ENCODE data around the gene LRBA. TPM values are rescaled to one million over a fixed set of nuclear protein-coding genes. Genes with fewer than 3 reads are reported as not detected.

The LRBA gene
- total and polyA plus RNA-seq, 2 donors (not counting 3 experiments of a cell fraction or from before 2014, with no cell fraction given), result 18.0 to 35.1 TPM

- Histone ChIP-seq H3K4me3 (replicated peaks in 1 of 3; ENCODE audit: insufficient read depth in 1 of 3, low read depth in 1 of 3, low read length in 3 of 3) (no peak overlapping the region), H3K9ac (replicated peaks; ENCODE audit: extremely low read depth, insufficient read depth, low read length) (no peak overlapping the region), H4K20me1 (replicated peaks; ENCODE audit: control insufficient read depth, extremely low read depth, insufficient read depth, low read length) (no peaks in the 10 kb centered on the region), H3K79me2 (ENCODE audit: control insufficient read depth, insufficient read depth, low read length) (no peaks in the 10 kb centered on the region), H3K36me3 (ENCODE audit: control insufficient read depth in 2 of 2, extremely low read depth in 1 of 2, insufficient read depth in 2 of 2, low read length in 2 of 2) (no peaks in the 10 kb centered on the region), H2AFZ (ENCODE audit: low read depth, low read length) (no peak overlapping the region), H3K9me1 (replicated peaks; ENCODE audit: control insufficient read depth, extremely low read depth, insufficient read depth, low read length) (no peaks in the 10 kb centered on the region), H3K27me3 (ENCODE audit: control insufficient read depth in 2 of 2, insufficient read depth in 2 of 2, low read length in 2 of 2) (no peaks in the 10 kb centered on the region), H3K9me3 (replicated peaks; ENCODE audit: control insufficient read depth, insufficient read depth, low read length) (no peaks in the 10 kb centered on the region), H3K4me2 (ENCODE audit: insufficient read depth, low read length) (no peak overlapping the region), H3K4me1 (ENCODE audit: control insufficient read depth, extremely low read depth, insufficient read depth, low read length) (peaks cover 6% of the 10 kb centered on the region), H3K27ac (ENCODE audit: insufficient read depth, low read depth, low read length) (no peak overlapping the region)
- no TSS peak for BruUV-seq (replicated peaks)
- ChIA-PET POLR2A (no interaction called here), CTCF (no interaction called here)
- no peak for FAIRE-seq
- dilution Hi-C loops (cut with MboI; ENCODE audit: extremely low pct_ligation_motif_present, low sequenced_read_pairs), result no loop called here
- intact Hi-C loops (cut with micrococcal nuclease), result no loop called here
- no peak for TF ChIP-seq MYC (IDR thresholded peaks at IDR 0.05; ENCODE audit: low read depth, low read length)
- TF ChIP-seq JUN (IDR thresholded peaks at IDR 0.05; ENCODE audit: borderline replicate concordance, insufficient read depth, insufficient read length, low read depth), result no peak
- peak; percentile 70 for DNase-seq (ENCODE audit: low read depth, low spot score)
These were observed 300.3 kb downstream of the LRBA start for GRCh38 chr4:150714462-150715438.

GRCh38 chr4:150713251-150713650 lies 301.8 kb downstream of the LRBA start:
- Histone ChIP-seq H3K36me3 (ENCODE audit: control insufficient read depth in 2 of 2, extremely low read depth in 1 of 2, insufficient read depth in 2 of 2, low read length in 2 of 2) (no peaks in the 10 kb centered on the region), H3K9me1 (replicated peaks; ENCODE audit: control insufficient read depth, extremely low read depth, insufficient read depth, low read length) (no peaks in the 10 kb centered on the region), H3K79me2 (ENCODE audit: control insufficient read depth, insufficient read depth, low read length) (no peaks in the 10 kb centered on the region), H4K20me1 (replicated peaks; ENCODE audit: control insufficient read depth, extremely low read depth, insufficient read depth, low read length) (no peaks in the 10 kb centered on the region), H3K27ac (ENCODE audit: insufficient read depth, low read depth, low read length) (no peak overlapping the region), H3K4me2 (ENCODE audit: insufficient read depth, low read length) (no peak overlapping the region), H3K4me1 (ENCODE audit: control insufficient read depth, extremely low read depth, insufficient read depth, low read length) (peaks cover 6% of the 10 kb centered on the region), H3K9ac (replicated peaks; ENCODE audit: extremely low read depth, insufficient read depth, low read length) (no peak overlapping the region), H2AFZ (ENCODE audit: low read depth, low read length) (no peak overlapping the region), H3K27me3 (ENCODE audit: control insufficient read depth in 2 of 2, insufficient read depth in 2 of 2, low read length in 2 of 2) (no peaks in the 10 kb centered on the region), H3K9me3 (replicated peaks; ENCODE audit: control insufficient read depth, insufficient read depth, low read length) (no peaks in the 10 kb centered on the region), H3K4me3 (replicated peaks in 1 of 3; ENCODE audit: insufficient read depth in 1 of 3, low read depth in 1 of 3, low read length in 3 of 3) (no peak overlapping the region)
- BruUV-seq (replicated peaks), result no TSS peak
- POLR2A ChIA-PET, result no interaction called here
- TF ChIP-seq JUN (IDR thresholded peaks at IDR 0.05; ENCODE audit: borderline replicate concordance, insufficient read depth, insufficient read length, low read depth) (no peak), GATA2 (IDR thresholded peaks at IDR 0.05; ENCODE audit: insufficient read depth, insufficient read length, low read depth, low read length) (no peak), EZH2 (IDR thresholded peaks at IDR 0.05; ENCODE audit: borderline replicate concordance, low read depth, low read length, severe bottlenecking) (no peak), POLR2AphosphoS5 (IDR thresholded peaks at IDR 0.05; ENCODE audit: insufficient read depth, low read depth, low read length) (no peak), CTCF (IDR thresholded peaks at IDR 0.05; ENCODE audit: extremely low read depth in 1 of 2, insufficient read depth in 1 of 2, low read depth in 1 of 2, low read length in 2 of 2) (no peak), MAX (IDR thresholded peaks at IDR 0.05; ENCODE audit: insufficient read depth, insufficient read length) (no peak), MYC (IDR thresholded peaks at IDR 0.05; ENCODE audit: low read depth, low read length) (no peak), POLR2A (IDR thresholded peaks at IDR 0.05; ENCODE audit: low read depth, low read length) (no peak), FOS (IDR thresholded peaks at IDR 0.05; ENCODE audit: borderline replicate concordance, insufficient read depth, low read length) (no peak)
- DNase-seq (ENCODE audit: low read depth, low spot score), result no peak
- FAIRE-seq, result no peak
- CTCF ChIA-PET, result no interaction called here
- dilution Hi-C loops (cut with MboI; ENCODE audit: extremely low pct_ligation_motif_present, low sequenced_read_pairs), result no loop called here
- intact Hi-C loops (cut with micrococcal nuclease), result no loop called here
